ENCODE data around the gene C1QTNF12.

DNA sequence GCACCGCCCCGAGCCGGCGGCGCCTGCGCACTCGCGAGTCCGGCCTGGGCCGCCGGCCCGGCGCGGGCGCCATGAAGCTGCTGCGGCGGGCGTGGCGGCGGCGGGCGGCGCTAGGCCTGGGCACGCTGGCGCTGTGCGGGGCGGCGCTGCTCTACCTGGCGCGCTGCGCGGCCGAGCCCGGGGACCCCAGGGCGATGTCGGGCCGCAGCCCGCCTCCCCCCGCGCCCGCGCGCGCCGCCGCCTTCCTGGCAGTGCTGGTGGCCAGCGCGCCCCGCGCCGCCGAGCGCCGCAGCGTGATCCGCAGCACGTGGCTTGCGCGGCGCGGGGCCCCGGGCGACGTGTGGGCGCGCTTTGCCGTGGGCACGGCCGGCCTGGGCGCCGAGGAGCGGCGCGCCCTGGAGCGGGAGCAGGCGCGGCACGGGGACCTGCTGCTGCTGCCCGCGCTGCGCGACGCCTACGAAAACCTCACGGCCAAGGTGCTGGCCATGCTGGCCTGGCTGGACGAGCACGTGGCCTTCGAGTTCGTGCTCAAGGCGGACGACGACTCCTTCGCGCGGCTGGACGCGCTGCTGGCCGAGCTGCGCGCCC, 14.2 kb downstream of the C1QTNF12 start, which contains the start of gene B3GALT6:
- TF ChIP-seq, protein P1, sequence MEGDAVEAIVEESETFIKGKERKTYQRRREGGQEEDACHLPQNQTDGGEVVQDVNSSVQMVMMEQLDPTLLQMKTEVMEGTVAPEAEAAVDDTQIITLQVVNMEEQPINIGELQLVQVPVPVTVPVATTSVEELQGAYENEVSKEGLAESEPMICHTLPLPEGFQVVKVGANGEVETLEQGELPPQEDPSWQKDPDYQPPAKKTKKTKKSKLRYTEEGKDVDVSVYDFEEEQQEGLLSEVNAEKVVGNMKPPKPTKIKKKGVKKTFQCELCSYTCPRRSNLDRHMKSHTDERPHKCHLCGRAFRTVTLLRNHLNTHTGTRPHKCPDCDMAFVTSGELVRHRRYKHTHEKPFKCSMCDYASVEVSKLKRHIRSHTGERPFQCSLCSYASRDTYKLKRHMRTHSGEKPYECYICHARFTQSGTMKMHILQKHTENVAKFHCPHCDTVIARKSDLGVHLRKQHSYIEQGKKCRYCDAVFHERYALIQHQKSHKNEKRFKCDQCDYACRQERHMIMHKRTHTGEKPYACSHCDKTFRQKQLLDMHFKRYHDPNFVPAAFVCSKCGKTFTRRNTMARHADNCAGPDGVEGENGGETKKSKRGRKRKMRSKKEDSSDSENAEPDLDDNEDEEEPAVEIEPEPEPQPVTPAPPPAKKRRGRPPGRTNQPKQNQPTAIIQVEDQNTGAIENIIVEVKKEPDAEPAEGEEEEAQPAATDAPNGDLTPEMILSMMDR (IDR thresholded peaks at IDR 0.05; ENCODE audit: poor library complexity): no peak
- TF ChIP-seq EZH2 (IDR thresholded peaks at IDR 0.05; ENCODE audit: borderline replicate concordance): no peak
